ENCODE measurements around the gene FAM53A. TPM values are rescaled to one million over a fixed set of nuclear protein-coding genes. Genes with fewer than 3 reads are reported as not detected.

FAM53A gene
- total RNA-seq, 1 donor from 2014 or later = 10.5 TPM

DNA sequence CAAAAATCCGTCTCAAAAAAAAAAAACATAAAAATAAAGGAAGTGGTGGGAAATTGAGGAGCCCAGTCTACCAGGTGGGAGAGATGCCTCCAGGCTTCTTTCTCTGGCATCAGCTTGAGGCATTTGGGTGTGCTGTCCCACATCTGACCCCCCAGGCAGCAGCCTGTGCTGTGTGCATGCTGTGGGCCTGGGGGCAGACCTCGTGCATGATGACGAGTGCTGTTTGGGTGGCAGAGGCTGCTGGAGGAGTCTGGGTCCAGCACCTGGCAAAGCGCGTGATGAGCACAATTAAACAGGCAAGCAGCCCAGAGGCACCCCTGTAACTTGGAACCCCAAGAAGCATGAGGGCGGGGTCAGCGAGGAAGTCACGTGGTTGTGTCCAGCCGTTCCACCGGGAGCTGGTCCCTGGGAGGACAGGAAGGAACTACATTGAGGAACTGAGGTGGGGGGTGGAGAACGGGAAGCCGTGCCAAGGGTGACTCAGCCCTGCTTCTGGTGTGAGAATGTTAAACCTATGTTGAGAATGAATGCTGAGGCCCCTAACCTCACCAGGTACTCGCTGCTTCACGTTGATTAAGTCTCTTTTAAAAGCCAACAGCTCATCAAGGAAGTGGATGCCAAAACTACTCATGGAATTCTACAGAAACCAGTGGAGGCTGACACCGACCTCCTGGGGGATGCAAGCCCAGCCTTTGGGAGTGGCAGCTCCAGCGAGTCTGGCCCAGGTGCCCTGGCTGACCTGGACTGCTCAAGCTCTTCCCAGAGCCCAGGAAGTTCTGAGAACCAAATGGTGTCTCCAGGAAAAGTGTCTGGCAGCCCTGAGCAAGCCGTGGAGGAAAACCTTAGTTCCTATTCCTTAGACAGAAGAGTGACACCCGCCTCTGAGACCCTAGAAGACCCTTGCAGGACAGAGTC is 43.3 kb upstream of the FAM53A start:
- no peak for DNase-seq (ENCODE audit: low spot score in 2 of 2, unreplicated experiment in 2 of 2)

GRCh38 chr4:1726146-1726934 is 42.2 kb upstream of the FAM53A start:
- Mint-ChIP-seq H3K36me3 (peaks cover 11% of the 10 kb centered on the region), H3K4me3 (no peak overlapping the region), H3K27ac (peak overlapping the region; percentile 60), H3K9me3 (no peaks in the 10 kb centered on the region), H3K27me3 (ENCODE audit: low read depth) (no peaks in the 10 kb centered on the region), H3K4me1 (peaks cover 19% of the 10 kb centered on the region)
- peak; percentile 80 to 96 for DNase-seq (ENCODE audit: low spot score in 2 of 2, unreplicated experiment in 2 of 2)
- TF ChIP-seq CTCF (IDR thresholded peaks at IDR 0.05; ENCODE audit: unreplicated experiment) = peak; percentile 99

More for the DNA sequence above, 43.3 kb upstream of the FAM53A start:
- TF ChIP-seq CTCF (IDR thresholded peaks at IDR 0.05; ENCODE audit: unreplicated experiment) = no peak
- Mint-ChIP-seq H3K9me3 (no peaks in the 10 kb centered on the region), H3K36me3 (peaks cover 11% of the 10 kb centered on the region), H3K4me3 (no peak overlapping the region), H3K27ac (no peak overlapping the region), H3K4me1 (peaks cover 13% of the 10 kb centered on the region), H3K27me3 (ENCODE audit: low read depth) (no peaks in the 10 kb centered on the region)

- no peak overlapping the region for H3K27ac Mint-ChIP-seq
- H3K4me3 Mint-ChIP-seq = no peak overlapping the region
- DNase-seq (ENCODE audit: low spot score in 2 of 2, unreplicated experiment in 2 of 2) = no peak
- no peaks in the 10 kb centered on the region for H3K9me3 Mint-ChIP-seq
- no peak for TF ChIP-seq CTCF (IDR thresholded peaks at IDR 0.05; ENCODE audit: unreplicated experiment)
- peaks cover 19% of the 10 kb centered on the region for H3K4me1 Mint-ChIP-seq
- H3K27me3 Mint-ChIP-seq (ENCODE audit: low read depth) = no peaks in the 10 kb centered on the region
- peaks cover 8% of the 10 kb centered on the region for H3K36me3 Mint-ChIP-seq
These were observed 41.4 kb upstream of the FAM53A start for GRCh38 chr4:1725521-1725920.

GRCh38 chr4:1723131-1723801 is 39.2 kb upstream of the FAM53A start:
- no peaks in the 10 kb centered on the region for H3K9me3 Mint-ChIP-seq
- no peaks in the 10 kb centered on the region for H3K27me3 Mint-ChIP-seq (ENCODE audit: low read depth)
- no peak for TF ChIP-seq CTCF (IDR thresholded peaks at IDR 0.05; ENCODE audit: unreplicated experiment)
- peaks cover 8% of the 10 kb centered on the region for H3K36me3 Mint-ChIP-seq
- H3K4me3 Mint-ChIP-seq = peak overlapping the region; percentile 84
- H3K27ac Mint-ChIP-seq = no peak overlapping the region
- DNase-seq (ENCODE audit: low spot score in 2 of 2, unreplicated experiment in 2 of 2) = no peak
- H3K4me1 Mint-ChIP-seq = peaks cover 30% of the 10 kb centered on the region

DNA sequence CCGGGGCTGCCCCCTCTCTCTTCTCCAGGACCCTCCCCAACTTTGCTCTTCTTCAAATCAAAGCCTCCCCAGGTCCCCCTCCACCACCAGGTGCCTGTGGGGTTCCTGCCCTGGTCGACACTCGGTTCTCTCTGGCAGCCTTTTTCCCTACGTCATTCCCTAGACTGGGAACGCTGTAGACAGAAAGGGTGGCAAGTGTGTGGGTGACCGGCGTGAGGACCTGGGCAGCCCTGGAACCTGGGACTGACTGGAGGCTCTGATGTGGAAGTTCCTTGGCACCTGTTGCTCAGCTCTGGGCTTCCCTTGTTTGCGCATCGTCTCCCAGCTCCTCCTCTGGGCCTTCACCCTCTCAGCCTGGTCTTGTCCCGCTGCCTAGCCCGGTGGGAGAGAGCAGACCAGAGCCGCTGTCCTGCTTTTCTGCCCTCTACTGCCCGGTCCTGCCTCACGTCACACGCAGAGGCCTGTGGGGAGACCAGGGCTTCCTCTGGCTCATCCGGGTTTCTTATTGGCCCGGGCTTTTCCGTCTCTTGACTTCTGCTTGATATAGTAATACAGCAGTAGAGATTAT is 38.5 kb upstream of the FAM53A start:
- H3K36me3 Mint-ChIP-seq = peaks cover 5% of the 10 kb centered on the region
- peaks cover 30% of the 10 kb centered on the region for H3K4me1 Mint-ChIP-seq
- TF ChIP-seq CTCF (IDR thresholded peaks at IDR 0.05; ENCODE audit: unreplicated experiment) = no peak
- peak overlapping the region; percentile 76 for H3K27ac Mint-ChIP-seq
- H3K27me3 Mint-ChIP-seq (ENCODE audit: low read depth) = no peaks in the 10 kb centered on the region
- no peaks in the 10 kb centered on the region for H3K9me3 Mint-ChIP-seq
- H3K4me3 Mint-ChIP-seq = peak overlapping the region; percentile 84
- no peak for DNase-seq (ENCODE audit: low spot score in 2 of 2, unreplicated experiment in 2 of 2)

All from mesothelial cell of epicardium (in vitro differentiated cells).